CD4-positive, alpha-beta T cell treated with Interleukin-4 for 4 hours (primary cell): ENCODE results near the gene CFAP298.
A peak's percentile ranks its signal among the peaks of the same experiment; 100 is the strongest.
"Not testable (repeated sequence)": the region's sequence is repeated elsewhere in the genome, so short reads cannot be mapped to it uniquely, and the experiment has no call there.

Source experiments
- DNase-seq: peaks from one replicate; pipeline ENCODE4 v3.0.0-alpha.2; 2020

Gene CFAP298

GRCh38 chr21:32612075-32612998 lies at the start of gene CFAP298:
Gene CFAP298 (minus strand): TSS chr21:32612377. CDS start chr21:32612243, 134 bp downstream.
- DNase-seq, result peak; percentile 92

GRCh38 chr21:32661026-32661782 lies 49.0 kb upstream of the CFAP298 start:
- DNase-seq, result not testable (repeated sequence)

GRCh38 chr21:32658524-32658923 lies 46.3 kb upstream of the CFAP298 start:
- no peak for DNase-seq

GRCh38 chr21:32653326-32653901 lies 41.2 kb upstream of the CFAP298 start:
- peak; percentile 19 for DNase-seq

- no peak for DNase-seq
Measured at GRCh38 chr21:32648165-32648564, 36.0 kb upstream of the CFAP298 start.

GRCh38 chr21:32645261-32646182 lies 33.3 kb upstream of the CFAP298 start:
- no peak for DNase-seq

GRCh38 chr21:32641710-32642698 lies 29.8 kb upstream of the CFAP298 start:
- DNase-seq, result no peak

GRCh38 chr21:32626621-32627196 lies 14.5 kb upstream of the CFAP298 start:
- DNase-seq, result no peak

GRCh38 chr21:32618218-32618617 lies 6.0 kb upstream of the CFAP298 start:
- not testable (repeated sequence) for DNase-seq

GRCh38 chr21:32613436-32614043 lies 1.4 kb upstream of the CFAP298 start:
- no peak for DNase-seq

- no peak for DNase-seq
Measured at GRCh38 chr21:32612999-32613337, 791 bp upstream of the CFAP298 start.

- peak; percentile 10 for DNase-seq
Measured at GRCh38 chr21:32611471-32611997, 643 bp downstream of the CFAP298 start.

- not testable (repeated sequence) for DNase-seq
Measured at GRCh38 chr21:32610940-32611339, 1.2 kb downstream of the CFAP298 start.

- no peak for DNase-seq
Measured at GRCh38 chr21:32608851-32609250, 3.3 kb downstream of the CFAP298 start.

GRCh38 chr21:32605469-32605868 lies 6.7 kb downstream of the CFAP298 start:
- no peak for DNase-seq

- DNase-seq, result no peak
Measured at GRCh38 chr21:32604464-32604863, 7.7 kb downstream of the CFAP298 start.

GRCh38 chr21:32603131-32603530 lies 9.0 kb downstream of the CFAP298 start:
- no peak for DNase-seq

- no peak for DNase-seq
Measured at GRCh38 chr21:32602099-32602498, 10.1 kb downstream of the CFAP298 start.

GRCh38 chr21:32599526-32599925 lies 12.7 kb downstream of the CFAP298 start:
- no peak for DNase-seq

- no peak for DNase-seq
Measured at GRCh38 chr21:32599091-32599490, 13.1 kb downstream of the CFAP298 start.
